Activated gamma-delta T cell treated with anti-CD3 and anti-CD28 coated beads, Interleukin-2, amount 50 U/mL, for 16 hours (primary cell): Measurements from ENCODE around the gene TAOK2.
"Not testable (repeated sequence)": the region's sequence is repeated elsewhere in the genome, so short reads cannot be mapped to it uniquely, and the experiment has no call there.

Source experiments
- DNase-seq: peaks from one replicate; pipeline ENCODE4 v3.0.0-alpha.2; 2020; ENCODE audit warnings: low read depth

TAOK2 gene

GRCh38 chr16:29973384-29974246, at the start of gene TAOK2:
TSS of gene TAOK2 (plus strand) at chr16:29973868. CDS start at chr16:29977773, 3,905 bp downstream.
- peak; percentile 94 for DNase-seq

- no peak for DNase-seq
These were observed 48.4 kb upstream of the TAOK2 start for GRCh38 chr16:29925105-29925756.

GRCh38 chr16:29925781-29926710, 47.6 kb upstream of the TAOK2 start, which contains the start of gene KCTD13:
TSS of gene KCTD13 (minus strand) at chr16:29926226. CDS start at chr16:29926033, 193 bp downstream.
- DNase-seq, result peak; percentile 80

DNA sequence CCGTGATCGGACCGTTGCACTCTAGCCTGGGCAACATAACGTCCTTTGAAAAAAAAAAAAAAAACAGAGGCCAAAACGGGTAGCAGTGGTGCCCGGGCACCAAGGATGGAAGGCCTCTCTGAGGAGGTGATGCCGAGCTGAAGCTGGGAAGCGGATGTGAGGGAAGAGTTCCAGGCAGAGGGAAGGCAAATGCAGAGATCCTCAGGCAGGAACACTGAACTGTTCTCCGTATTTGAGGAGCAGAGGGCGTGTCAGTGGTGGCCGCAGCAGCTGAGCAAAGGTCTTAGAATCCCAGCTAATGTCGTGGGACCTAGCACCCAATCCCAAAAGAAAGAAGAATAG, 47.0 kb upstream of the TAOK2 start:
- no peak for DNase-seq

DNA sequence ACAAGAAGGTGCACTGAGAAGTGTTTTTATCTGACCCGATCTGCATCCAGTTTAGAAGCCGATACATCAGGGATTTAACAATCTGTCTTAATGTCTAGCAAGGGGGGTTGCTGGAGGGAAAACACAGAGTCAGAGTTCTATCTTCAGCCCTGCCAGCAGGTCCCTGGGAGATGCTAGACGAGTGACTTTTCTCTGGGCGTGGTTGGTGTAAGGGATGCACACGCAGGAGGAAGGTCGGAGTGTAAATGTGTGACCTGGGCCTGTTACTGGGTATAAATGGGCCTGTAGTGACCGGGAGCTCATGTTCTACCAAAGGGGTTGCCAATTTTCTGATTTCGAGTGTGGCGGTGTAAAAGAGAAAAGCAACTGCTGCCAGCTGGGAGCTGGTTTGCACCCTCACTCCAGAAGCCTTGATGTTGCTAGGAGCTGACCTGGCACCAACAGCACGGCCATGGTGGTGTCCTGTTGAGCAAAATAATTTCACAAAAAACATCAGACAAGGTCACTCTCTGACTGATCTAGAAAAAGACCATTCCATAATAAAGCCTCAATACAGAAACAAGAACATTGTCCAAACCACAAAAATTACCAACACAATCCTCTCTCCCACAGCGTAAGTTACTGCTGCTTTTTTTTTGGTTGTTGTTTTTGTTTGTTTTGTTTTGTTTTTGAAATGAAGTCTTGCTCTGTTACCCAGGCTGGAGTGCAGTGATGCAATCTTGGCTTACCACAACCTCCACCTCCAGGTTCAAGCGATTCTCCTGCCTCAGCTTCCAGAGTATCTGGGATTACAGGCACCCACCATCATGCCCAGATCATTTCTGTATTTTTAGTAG, 46.4 kb upstream of the TAOK2 start:
- no peak for DNase-seq

DNA sequence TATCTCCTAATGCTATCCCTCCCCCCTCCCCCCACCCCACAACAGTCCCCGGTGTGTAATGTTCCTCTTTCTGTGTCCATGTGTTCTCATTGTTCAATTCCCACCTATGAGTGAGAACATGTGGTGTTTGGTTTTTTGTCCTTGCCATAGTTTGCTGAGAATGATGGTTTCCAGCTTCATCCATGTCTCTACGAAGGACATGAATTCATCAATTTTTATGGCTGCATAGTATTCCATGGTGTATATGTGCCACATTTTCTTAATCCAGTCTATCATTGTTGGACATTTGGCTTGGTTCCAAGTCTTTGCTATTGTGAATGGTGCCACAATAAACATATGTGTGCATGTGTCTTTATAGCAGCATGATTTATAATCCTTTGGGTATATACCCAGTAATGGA, 41.9 kb upstream of the TAOK2 start:
- not testable (repeated sequence) for DNase-seq

GRCh38 chr16:29940656-29941055, 33.0 kb upstream of the TAOK2 start:
- DNase-seq, result no peak

- DNase-seq, result no peak
These were observed 29.5 kb upstream of the TAOK2 start for GRCh38 chr16:29943846-29944799.

DNA sequence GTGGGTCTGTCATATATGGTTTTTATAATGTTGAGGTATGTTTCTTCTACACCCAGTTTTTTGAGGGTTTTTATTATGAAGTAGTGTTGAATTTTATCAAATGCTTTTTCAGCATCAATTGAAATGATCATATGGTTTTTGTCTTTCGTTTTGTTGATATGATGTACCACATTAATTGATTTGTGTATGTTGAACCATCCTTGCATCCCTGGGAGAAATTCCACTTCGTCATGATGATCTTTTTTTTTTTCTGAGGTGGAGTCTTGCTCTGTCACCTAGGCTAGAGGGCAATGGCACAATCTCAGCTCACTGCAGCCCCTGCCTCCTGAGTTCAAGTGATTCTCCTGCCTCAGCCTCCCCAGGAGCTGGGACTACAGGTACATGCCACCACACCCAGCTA, 25.8 kb upstream of the TAOK2 start:
- no peak for DNase-seq

GRCh38 chr16:29950806-29951461, 22.7 kb upstream of the TAOK2 start:
- no peak for DNase-seq

- no peak for DNase-seq
These were observed 21.9 kb upstream of the TAOK2 start for GRCh38 chr16:29951625-29952365.

DNA sequence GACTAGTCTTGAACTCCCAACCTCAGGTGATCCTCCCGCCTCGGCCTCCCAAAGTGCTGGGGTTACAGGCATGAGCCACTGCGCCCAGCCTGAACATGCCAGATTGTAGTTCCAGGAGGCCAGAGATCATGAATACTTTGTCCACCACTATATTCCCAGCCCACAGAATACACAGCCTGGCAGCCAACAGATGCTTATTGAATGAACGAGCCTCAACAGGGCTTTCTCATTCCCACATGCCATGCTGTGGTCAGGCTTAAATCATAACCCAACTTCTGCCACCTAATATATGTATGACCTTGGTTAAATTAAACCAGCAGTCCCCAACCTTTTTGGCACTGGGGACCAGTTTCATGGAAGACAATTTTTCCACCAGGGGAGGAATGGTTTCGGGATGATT, 14.9 kb upstream of the TAOK2 start:
- DNase-seq, result no peak

DNA sequence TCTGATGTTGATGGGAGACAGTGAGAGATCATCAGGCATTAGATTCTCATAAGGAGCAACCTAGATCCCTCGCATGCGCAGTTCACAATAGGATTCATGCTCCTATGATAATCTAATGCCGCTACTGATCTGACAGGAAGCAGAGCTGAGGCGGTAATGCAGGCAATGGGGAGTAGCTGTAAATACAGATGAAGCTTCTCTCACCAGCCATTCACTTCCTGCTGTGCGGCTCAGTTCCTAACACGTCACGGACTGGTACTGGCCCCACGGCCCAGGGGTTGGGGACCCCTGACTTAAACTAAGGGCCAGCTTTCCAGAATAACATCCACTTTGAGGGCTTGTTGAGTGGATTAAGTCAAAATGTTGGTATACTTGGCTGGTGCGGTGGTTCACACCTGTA, 14.4 kb upstream of the TAOK2 start:
- no peak for DNase-seq

- DNase-seq, result not testable (repeated sequence)
These were observed 13.8 kb upstream of the TAOK2 start for GRCh38 chr16:29959821-29960220.

- no peak for DNase-seq
These were observed 12.6 kb upstream of the TAOK2 start for GRCh38 chr16:29961127-29961478.

DNA sequence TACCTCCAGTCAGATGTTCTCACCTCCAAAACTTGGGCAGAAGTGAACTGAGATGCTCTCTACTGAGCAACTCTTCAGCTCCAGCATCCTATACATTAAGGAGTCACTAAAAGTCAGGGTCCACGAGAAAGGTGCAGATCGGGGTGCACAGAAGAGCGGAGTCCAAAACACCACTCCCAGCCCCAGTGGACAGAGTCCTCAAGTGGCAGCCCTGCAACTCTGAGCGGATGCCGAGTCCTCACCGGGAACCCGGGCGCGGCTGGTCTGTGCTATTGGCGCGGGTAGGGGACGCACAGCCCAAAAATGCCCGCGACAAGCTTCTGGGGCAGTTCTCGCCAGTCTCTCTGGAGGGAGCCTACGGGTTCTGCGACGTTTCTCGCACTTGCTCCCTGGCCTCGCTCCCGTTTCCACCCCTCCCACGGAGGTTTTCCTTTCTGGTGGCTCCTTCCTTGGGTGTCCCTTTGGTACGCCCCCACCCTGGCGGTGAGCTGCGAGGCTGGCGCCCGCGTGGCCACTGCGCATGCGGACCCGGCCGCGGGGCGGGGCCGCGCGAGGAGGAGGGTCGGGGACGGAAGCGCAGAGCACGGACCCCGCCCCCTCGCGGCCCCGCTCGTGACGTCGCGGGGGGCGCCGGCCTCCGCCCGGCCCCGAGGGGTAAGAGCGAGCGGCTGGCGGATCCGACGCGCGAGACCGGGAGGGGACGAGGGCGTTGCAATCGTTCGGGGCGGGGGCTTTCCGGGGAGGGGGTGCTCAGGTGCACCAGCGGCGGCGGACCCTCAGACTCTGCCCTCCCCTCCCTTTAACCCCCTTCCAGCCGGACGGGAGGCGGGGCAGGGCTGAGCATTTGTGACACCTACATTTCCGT, 12.0 kb upstream of the TAOK2 start, which contains the start of gene TMEM219:
Gene TMEM219, plus strand, starts transcription at position 601 of the 865 bp plus-strand sequence. CDS start 1,065 bp downstream, outside the sequence.
- DNase-seq, result peak; percentile 86

- DNase-seq, result no peak
These were observed 11.2 kb upstream of the TAOK2 start for GRCh38 chr16:29962344-29962994.
